GM13977 (cell line): ENCODE measurements around the gene CAMSAP2.

ENCODE experiments used
- DNase-seq: peaks from one replicate; pipeline ENCODE4 v3.0.0; 2012; ENCODE audit warnings: low spot score
- CTCF ChIP-seq: IDR thresholded peaks from 2 replicates; pipeline ENCODE4 v1.5.1; 2012; ENCODE audit warnings: mild to moderate bottlenecking, control low read depth; ENCODE audit not compliant: insufficient read depth; ENCODE audit errors: extremely low read depth, missing control alignments
- in situ Hi-C: fragments of 300-500 bp; cut with MboI; formaldehyde crosslinking; loops from one replicate; pipeline ENCODE4 v1.12.0; 2022; ENCODE audit warnings: low sequenced_read_pairs, low pct_unique_long_range_greater_than_20kb, mixed read lengths, inconsistent platforms; ENCODE audit not compliant: unreplicated experiment

Gene CAMSAP2

GRCh38 chr1:200738327-200738948 lies at the start of gene CAMSAP2:
CAMSAP2 (plus strand) TSS chr1:200738893; CDS start chr1:200739828, 935 bp downstream.
- peak; percentile 85 for DNase-seq
- no peak for TF ChIP-seq CTCF
- in situ Hi-C loops: no loop called here

- in situ Hi-C loops: no loop called here
- DNase-seq: no peak
- no peak for TF ChIP-seq CTCF
Observed at GRCh38 chr1:200692316-200692715, 46.4 kb upstream of the CAMSAP2 start.

- in situ Hi-C loops: no loop called here
- DNase-seq: no peak
- TF ChIP-seq CTCF: no peak
Observed at GRCh38 chr1:200693327-200693726, 45.4 kb upstream of the CAMSAP2 start.

- in situ Hi-C loops: no loop called here
- no peak for DNase-seq
- TF ChIP-seq CTCF: no peak
Observed at GRCh38 chr1:200694738-200695137, 44.0 kb upstream of the CAMSAP2 start.

GRCh38 chr1:200699871-200700270 lies 38.8 kb upstream of the CAMSAP2 start:
- no peak for DNase-seq
- in situ Hi-C loops: no loop called here

GRCh38 chr1:200704986-200705500 lies 33.6 kb upstream of the CAMSAP2 start:
- in situ Hi-C loops: no loop called here
- no peak for DNase-seq
- TF ChIP-seq CTCF: no peak

More at GRCh38 chr1:200699871-200700270, 38.8 kb upstream of the CAMSAP2 start:
- TF ChIP-seq CTCF: no peak
